OCI-LY7 (cell line): Measurements from ENCODE around the gene RDH13.
"Not testable (repeated sequence)": the region's sequence is repeated elsewhere in the genome, so short reads cannot be mapped to it uniquely, and the experiment has no call there.

Source experiments
- EZH2phosphoT487 ChIP-seq: fragments of 200-600 bp; sonication (generic); IDR thresholded peaks from 2 replicates; pipeline ENCODE4 v1.6.1; 2018; ENCODE audit warnings: low read depth, borderline replicate concordance, mild to moderate bottlenecking, mixed run types, antibody characterized with exemption, low read length, moderate library complexity, mixed read lengths
- TF ChIP-seq, protein P1 (sequence below): fragments of 200-600 bp; sonication (generic); conservative IDR thresholded peaks from 2 replicates; pipeline ENCODE4 v1.5.1; 2014; ENCODE audit warnings: mild to moderate bottlenecking, antibody characterized with exemption, low read length, moderate library complexity, mixed read lengths

DNA sequence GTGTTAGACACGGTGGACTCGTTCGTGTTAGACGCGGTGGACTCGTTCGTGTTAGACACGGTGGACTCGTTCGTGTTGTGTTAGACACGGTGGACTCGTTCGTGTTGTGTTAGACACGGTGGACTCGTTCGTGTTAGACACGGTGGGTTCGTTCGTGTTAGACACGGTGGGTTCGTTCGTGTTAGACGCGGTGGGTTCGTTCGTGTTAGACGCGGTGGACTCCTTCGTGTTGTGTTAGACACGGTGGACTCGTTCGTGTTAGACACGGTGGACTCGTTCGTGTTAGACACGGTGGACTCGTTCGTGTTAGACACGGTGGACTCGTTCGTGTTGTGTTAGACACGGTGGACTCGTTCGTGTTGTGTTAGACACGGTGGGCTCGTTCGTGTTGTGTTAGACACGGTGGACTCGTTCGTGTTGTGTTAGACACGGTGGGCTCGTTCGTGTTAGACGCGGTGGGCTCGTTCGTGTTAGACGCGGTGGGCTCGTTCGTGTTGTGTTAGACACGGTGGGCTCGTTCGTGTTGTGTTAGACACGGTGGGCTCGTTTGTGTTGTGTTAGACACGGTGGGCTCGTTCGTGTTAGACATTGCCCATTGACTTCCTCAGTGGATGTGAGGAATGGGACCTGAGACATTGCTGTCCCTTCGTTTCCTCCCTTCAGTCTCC is 29.8 kb downstream of the RDH13 start:
- TF ChIP-seq, protein P1, sequence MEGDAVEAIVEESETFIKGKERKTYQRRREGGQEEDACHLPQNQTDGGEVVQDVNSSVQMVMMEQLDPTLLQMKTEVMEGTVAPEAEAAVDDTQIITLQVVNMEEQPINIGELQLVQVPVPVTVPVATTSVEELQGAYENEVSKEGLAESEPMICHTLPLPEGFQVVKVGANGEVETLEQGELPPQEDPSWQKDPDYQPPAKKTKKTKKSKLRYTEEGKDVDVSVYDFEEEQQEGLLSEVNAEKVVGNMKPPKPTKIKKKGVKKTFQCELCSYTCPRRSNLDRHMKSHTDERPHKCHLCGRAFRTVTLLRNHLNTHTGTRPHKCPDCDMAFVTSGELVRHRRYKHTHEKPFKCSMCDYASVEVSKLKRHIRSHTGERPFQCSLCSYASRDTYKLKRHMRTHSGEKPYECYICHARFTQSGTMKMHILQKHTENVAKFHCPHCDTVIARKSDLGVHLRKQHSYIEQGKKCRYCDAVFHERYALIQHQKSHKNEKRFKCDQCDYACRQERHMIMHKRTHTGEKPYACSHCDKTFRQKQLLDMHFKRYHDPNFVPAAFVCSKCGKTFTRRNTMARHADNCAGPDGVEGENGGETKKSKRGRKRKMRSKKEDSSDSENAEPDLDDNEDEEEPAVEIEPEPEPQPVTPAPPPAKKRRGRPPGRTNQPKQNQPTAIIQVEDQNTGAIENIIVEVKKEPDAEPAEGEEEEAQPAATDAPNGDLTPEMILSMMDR: not testable (repeated sequence)
- not testable (repeated sequence) for TF ChIP-seq EZH2phosphoT487
